ENCODE measurements around the gene TOMM7.
"Not testable (repeated sequence)": the region's sequence is repeated elsewhere in the genome, so short reads cannot be mapped to it uniquely, and the experiment has no call there.

The TOMM7 gene

DNA sequence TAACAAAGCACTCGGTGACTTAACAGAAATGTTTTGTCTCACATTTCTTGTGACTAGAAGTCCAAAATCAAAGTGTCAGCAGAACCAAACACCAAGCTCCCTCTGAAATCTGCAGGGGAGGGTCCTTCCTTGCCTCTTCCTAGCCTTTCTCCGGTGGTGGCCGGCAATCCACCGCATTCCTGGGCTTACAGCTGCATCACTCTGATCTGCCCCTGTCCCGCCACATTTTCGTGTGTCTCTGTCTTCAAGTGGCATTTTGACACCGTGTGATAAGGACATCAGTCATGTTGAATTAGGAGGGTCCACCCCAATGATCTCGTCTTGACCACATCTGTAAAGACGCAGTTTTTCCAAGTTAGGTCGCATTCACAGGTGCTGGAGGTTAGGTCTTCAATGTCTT is 30.5 kb upstream of the TOMM7 start:
- DNase-seq, result no peak

- DNase-seq, result no peak
Measured at GRCh38 chr7:22851145-22851544, 28.5 kb upstream of the TOMM7 start.

DNA sequence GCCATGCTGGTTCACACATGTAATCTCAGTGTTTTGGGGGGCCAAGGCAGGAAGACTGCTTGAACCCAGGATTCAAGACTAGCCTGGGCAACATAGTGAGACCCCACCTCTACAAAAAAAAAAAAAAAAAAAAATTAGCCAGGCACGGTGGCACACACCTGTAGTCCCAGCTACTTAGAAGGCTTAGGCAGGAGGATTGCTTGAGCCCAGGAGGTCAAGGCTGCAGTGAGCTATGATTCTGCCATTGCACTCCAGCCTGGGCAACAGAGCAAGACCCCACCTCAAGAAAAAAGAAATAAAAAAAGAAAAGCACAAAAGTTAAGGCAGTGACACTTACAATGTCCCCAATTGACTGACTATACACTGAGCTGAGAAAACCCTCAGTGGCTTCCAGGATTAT is 27.7 kb upstream of the TOMM7 start:
- DNase-seq, result not testable (repeated sequence)

DNA sequence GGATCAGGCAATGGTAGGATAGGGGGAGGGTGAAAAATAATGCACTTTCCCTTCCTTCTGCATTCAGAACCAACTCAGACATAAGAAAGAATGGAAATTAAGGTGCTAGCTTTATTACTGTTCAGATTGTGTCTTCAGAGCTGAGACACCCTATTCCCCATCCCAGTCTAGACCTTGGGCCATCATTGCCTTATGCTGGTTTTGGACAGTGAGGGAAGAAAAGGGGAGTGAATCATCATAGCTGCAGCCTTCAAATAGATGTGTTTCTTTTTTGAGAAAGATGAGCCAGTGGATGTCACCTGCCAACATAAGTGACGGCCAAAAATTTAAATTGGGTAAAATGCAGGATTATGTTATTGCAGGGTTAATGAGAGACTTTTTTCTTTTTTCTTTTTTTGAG is 27.0 kb upstream of the TOMM7 start:
- no peak for DNase-seq

GRCh38 chr7:22849172-22849571 is 26.5 kb upstream of the TOMM7 start:
- no peak for DNase-seq

DNA sequence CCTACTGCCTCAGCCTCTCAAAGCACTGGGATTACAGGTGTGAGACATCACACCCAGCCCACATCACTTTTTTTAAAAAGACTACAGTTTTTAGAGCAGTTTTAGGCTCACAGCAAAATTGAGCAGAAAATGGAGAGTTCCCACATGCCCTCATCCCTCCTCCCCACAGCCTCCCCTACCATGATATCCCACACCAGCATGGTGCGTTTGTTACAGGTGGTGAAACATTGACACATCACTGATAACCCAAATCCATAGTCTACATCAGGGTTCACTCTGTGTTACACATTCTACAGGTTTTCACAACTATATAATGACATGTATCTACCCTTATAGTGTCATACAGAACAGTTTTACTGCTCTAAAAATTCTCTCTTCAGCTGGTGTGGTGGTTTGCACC is 24.3 kb upstream of the TOMM7 start:
- no peak for DNase-seq

- no peak for DNase-seq
Measured at GRCh38 chr7:22845221-22845834, 22.7 kb upstream of the TOMM7 start.

- DNase-seq, result no peak
Measured at GRCh38 chr7:22843681-22844309, 21.1 kb upstream of the TOMM7 start.

DNA sequence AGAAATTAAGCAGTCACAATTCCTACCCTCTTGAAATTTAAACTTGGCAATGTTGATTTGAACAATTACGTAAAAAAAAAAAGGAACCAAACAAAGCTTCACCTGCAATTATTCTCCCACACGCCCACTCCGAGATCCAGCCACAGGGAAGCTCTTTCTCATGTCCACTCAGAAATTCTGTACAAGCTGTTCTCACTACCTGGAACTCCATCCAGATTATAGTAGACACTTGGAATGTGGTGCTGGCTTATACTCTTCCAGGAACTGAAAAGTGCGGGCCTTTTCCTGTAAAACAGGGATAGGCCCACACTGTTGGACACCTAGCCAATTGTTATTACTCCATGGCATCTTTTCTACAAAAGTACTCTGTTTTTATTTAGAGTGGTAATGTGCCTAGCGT is 20.3 kb upstream of the TOMM7 start:
- DNase-seq, result no peak

GRCh38 chr7:22842383-22842941 is 19.8 kb upstream of the TOMM7 start:
- no peak for DNase-seq

GRCh38 chr7:22841954-22842353 is 19.3 kb upstream of the TOMM7 start:
- no peak for DNase-seq

- DNase-seq, result no peak
Measured at GRCh38 chr7:22837308-22837707, 14.7 kb upstream of the TOMM7 start.

- DNase-seq, result not testable (repeated sequence)
Measured at GRCh38 chr7:22836506-22836905, 13.9 kb upstream of the TOMM7 start.

- DNase-seq, result no peak
Measured at GRCh38 chr7:22833957-22834356, 11.3 kb upstream of the TOMM7 start.

- no peak for DNase-seq
Measured at GRCh38 chr7:22833113-22833855, 10.6 kb upstream of the TOMM7 start.

DNA sequence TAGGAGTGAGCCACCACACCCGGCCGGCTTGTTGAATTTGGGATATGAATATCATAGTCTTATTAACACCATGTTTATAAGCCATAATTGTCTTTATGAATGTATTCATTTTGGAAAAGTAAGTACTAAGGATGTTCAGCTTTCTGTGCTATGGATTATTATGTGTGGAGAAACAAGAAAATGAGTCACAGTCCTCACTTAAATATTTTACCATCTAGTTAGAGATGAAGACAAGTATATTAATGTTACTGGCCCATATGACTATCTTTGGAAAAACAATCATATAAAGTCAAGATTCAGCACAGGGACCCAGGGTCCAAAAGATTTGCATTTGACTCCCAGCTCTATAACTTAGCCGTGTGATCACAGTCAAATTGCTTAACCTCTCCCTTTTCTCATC is 9.8 kb upstream of the TOMM7 start:
- no peak for DNase-seq

DNA sequence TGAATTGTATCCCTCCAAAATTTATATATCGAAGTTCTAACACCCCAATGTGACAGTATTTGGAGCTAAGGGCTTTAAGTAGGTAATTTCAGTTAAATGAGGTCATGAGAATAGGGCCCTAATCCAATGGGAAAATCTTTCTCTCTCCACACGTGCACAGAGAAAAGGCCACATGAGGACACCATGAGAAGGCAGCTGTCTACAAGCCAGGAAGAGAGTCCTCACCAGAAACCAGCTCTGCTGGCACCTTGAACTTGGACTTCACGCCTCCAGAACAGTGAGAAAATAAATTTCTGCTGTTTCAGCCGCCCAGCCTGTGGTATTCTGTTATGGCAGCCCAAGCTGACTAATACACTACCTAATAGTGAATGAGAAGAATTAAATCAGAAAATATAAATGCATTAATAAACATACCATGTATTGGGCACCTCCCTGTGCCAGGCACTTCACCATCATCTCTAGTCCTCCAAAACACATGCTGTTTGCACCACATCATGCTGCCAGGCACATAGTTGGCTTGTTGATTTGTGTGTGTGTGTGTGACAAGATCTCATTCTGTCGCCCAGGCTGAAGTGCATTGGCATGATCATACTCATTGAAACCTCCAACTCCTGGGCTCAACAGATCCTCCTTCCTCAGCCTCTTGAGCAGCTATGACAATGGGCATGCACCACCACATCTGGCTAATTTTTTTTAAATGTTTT is 9.1 kb upstream of the TOMM7 start:
- no peak for DNase-seq

DNA sequence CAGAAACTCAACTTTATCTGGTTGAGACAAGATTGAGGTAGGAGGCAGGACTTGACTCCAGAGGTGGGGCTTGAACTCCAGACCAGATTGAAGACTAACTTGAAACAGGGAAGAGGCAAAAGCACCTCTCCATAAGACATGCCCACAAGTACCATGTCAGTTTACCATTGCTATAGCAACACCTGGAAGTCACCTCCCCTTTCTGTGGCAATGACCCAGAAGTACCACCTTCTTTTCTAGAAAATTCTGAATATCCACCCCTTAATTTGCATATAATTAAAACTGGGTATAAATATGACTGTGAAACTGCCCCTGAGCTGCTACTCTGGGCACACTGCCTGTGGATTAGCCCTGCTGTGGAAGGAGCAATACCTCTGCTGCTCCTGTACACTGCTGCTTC is 4.9 kb upstream of the TOMM7 start:
- DNase-seq, result no peak

DNA sequence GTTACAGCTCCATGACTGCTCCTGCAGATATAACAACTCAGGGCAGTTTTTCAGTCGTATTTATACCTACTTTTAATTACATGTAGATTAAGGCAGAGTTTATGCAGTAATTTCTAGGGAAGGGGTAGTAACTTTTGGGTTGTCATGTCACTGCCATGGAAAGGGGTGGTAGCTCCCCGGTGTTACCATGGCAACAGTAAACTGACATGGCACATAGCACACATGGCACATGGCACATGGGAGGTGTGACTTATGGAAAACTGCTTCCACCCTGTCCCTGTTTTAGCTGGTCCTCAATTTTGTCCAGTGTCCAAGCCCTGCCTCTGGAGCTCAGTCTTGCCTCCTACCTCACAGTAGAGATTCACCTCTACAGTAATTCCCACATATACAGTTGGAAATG is 3.9 kb upstream of the TOMM7 start:
- no peak for DNase-seq

- DNase-seq, result no peak
Measured at GRCh38 chr7:22824760-22825159, 2.1 kb upstream of the TOMM7 start.

GRCh38 chr7:22823142-22823497 is 471 bp upstream of the TOMM7 start:
- peak; percentile 77 for DNase-seq

- DNase-seq, result no peak
Measured at GRCh38 chr7:22821702-22822485, 755 bp downstream of the TOMM7 start.

GRCh38 chr7:22819476-22819875 is 3.2 kb downstream of the TOMM7 start:
- DNase-seq, result no peak

Data from NCI-H510A treated with DMSO at 0.1 percent for 48 hours (cell line).